Measurements from ENCODE around the gene SCN2A. TPM values are rescaled to one million over a fixed set of nuclear protein-coding genes. Genes with fewer than 3 reads are reported as not detected.

SCN2A gene
- total RNA-seq, 4 donors from 2014 or later = 0.12 to 1.3 (median 0.64) TPM

DNA sequence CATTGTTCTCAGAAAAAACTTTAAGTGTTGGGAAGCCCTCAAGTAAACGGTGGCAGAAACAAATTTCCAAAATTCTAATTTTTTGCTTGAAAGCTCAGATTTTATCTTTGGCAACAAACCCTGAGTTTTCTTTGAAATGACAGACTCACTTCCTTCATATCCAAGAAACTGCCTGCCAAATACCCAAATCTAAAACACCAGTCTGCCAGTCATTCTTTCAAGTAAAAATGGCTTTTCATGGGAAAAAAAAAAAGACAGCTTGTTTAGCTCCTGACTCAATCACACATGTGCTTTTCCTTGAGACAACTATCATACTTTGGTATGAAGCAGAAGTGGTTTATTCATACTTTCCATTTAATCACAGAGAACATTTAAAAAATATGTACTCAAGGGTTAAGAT lies 189.7 kb downstream of the SCN2A start:
- no peak for TF ChIP-seq POLR2AphosphoS5 (IDR thresholded peaks at IDR 0.05)
- TF ChIP-seq EP300 (IDR thresholded peaks at IDR 0.05) = no peak
- TF ChIP-seq, protein P1, sequence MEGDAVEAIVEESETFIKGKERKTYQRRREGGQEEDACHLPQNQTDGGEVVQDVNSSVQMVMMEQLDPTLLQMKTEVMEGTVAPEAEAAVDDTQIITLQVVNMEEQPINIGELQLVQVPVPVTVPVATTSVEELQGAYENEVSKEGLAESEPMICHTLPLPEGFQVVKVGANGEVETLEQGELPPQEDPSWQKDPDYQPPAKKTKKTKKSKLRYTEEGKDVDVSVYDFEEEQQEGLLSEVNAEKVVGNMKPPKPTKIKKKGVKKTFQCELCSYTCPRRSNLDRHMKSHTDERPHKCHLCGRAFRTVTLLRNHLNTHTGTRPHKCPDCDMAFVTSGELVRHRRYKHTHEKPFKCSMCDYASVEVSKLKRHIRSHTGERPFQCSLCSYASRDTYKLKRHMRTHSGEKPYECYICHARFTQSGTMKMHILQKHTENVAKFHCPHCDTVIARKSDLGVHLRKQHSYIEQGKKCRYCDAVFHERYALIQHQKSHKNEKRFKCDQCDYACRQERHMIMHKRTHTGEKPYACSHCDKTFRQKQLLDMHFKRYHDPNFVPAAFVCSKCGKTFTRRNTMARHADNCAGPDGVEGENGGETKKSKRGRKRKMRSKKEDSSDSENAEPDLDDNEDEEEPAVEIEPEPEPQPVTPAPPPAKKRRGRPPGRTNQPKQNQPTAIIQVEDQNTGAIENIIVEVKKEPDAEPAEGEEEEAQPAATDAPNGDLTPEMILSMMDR (IDR thresholded peaks at IDR 0.05) = no peak
- TF ChIP-seq POLR2A (IDR thresholded peaks at IDR 0.05) = no peak
- Histone ChIP-seq H3K9me3 (no peaks in the 10 kb centered on the region), H3K4me1 (no peaks in the 10 kb centered on the region), H3K36me3 (no peaks in the 10 kb centered on the region), H3K27ac (no peak overlapping the region), H3K27me3 (no peaks in the 10 kb centered on the region), H3K4me3 (no peak overlapping the region)
- 50 to 60% methylated on average over 1 of the region's 1 CpG for WGBS, 2 donors (ENCODE audit: low coverage in 1 of 2)
- ATAC-seq = no peak

DNA sequence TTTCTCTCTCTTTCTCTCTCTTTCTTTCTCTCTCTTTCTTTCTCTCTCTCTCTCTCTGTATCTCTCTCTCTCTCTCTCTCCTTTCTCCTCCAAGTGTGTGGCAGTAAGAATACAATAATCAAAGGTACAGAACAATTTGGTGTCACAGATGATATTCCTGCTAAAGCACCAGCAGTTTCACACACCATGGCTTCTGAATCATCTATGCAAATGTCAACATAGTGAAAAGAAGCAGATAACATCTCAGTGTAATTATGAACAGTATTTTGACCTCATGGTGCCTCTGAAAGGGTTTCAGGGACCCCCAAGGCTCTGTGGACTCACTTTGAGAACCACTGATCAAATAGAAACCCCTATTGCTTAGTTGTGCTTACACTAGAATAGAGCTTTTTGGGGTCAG lies 191.8 kb downstream of the SCN2A start:
- H3K4me3 ChIP-seq = no peak overlapping the region
- TF ChIP-seq EP300 (IDR thresholded peaks at IDR 0.05) = no peak
- TF ChIP-seq, protein P1 (IDR thresholded peaks at IDR 0.05) = no peak
- TF ChIP-seq POLR2AphosphoS5 (IDR thresholded peaks at IDR 0.05) = no peak
- TF ChIP-seq POLR2A (IDR thresholded peaks at IDR 0.05) = no peak
- H3K9me3 ChIP-seq = no peaks in the 10 kb centered on the region
- no peak overlapping the region for H3K27ac ChIP-seq
- no peaks in the 10 kb centered on the region for H3K27me3 ChIP-seq
- H3K36me3 ChIP-seq = no peaks in the 10 kb centered on the region
- ATAC-seq = no peak
- no peaks in the 10 kb centered on the region for H3K4me1 ChIP-seq

DNA sequence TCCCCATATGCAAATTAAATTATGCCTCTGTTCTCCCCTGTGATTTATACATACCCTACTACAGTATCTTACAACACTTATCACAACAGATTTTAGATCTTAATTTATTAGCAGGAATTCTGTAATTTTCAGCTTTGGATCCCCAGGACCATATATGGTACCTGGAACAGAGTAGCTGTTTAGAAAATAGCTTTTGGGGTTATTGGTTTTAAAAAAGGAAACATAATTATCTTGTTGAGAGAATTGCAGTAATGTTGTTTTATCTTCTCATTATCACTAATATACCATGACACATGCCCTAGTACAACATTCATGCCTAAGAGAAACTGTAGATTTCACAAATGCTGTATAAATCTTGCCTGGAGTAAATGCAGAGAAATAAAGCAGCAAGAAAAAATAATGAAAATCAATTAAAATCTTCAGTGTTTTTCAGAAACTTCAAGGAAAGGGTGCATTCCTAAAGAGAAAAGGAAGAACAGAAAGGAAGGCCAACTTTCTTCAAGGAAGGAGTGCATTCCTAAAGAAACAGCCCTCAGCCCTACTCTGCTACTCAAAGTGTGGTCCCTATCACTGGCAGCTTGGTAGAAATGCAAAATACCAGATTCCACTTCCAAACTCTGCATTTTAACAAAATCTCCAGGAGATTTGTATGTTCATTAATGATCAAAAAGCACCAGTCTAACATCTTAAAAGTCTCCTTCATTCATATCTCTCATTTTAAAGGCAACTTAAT lies 193.2 kb downstream of the SCN2A start:
- Histone ChIP-seq H3K9me3 (no peaks in the 10 kb centered on the region), H3K27ac (no peak overlapping the region), H3K27me3 (no peaks in the 10 kb centered on the region), H3K36me3 (no peaks in the 10 kb centered on the region), H3K4me3 (no peak overlapping the region), H3K4me1 (no peaks in the 10 kb centered on the region)
- no peak for ATAC-seq
- TF ChIP-seq POLR2AphosphoS5 (IDR thresholded peaks at IDR 0.05) = no peak
- TF ChIP-seq, protein P1 (IDR thresholded peaks at IDR 0.05) = no peak
- no peak for TF ChIP-seq POLR2A (IDR thresholded peaks at IDR 0.05)
- TF ChIP-seq EP300 (IDR thresholded peaks at IDR 0.05) = no peak

DNA sequence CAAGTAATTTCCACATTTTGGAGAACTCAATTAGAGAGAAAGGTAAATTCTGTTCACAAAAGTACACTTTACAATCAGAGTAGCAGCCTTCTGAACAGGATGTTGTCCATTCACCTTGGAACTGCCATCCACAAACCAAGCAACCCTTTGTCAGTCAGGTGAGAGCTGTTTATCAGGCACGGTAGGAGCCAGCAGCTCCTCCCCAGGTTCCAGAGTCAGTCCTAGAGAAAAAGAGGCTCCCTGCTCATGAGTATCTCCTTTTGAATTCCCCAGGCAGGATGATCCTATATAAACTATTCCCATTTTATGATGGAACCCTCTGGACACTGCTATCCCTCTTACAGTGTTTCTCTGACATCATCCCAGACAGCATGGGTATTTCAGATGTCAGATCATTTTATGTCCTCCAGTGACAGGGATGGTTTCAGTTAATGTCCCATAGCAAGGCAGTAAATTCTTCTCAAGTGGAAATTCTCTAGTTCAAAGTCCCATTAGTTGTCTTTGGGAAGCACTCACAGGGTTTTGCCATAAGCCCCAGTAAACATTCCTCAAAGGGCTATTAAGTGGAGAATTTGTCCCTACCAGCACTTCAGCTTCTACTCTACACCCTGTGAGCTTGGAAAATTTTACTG lies 195.8 kb downstream of the SCN2A start:
- Histone ChIP-seq H3K27me3 (no peaks in the 10 kb centered on the region), H3K4me1 (no peaks in the 10 kb centered on the region), H3K9me3 (no peaks in the 10 kb centered on the region), H3K27ac (no peak overlapping the region), H3K36me3 (no peaks in the 10 kb centered on the region), H3K4me3 (no peak overlapping the region)
- 88% methylated on average over 1 of the region's 1 CpG; no CpG with 5 or more reads in 1 of the 2 donors for WGBS, 2 donors (ENCODE audit: low coverage in 1 of 2)
- TF ChIP-seq EP300 (IDR thresholded peaks at IDR 0.05) (no peak), POLR2A (IDR thresholded peaks at IDR 0.05) (no peak), POLR2AphosphoS5 (IDR thresholded peaks at IDR 0.05) (no peak)
- TF ChIP-seq, protein P1 (IDR thresholded peaks at IDR 0.05) = no peak
- no peak for ATAC-seq

DNA sequence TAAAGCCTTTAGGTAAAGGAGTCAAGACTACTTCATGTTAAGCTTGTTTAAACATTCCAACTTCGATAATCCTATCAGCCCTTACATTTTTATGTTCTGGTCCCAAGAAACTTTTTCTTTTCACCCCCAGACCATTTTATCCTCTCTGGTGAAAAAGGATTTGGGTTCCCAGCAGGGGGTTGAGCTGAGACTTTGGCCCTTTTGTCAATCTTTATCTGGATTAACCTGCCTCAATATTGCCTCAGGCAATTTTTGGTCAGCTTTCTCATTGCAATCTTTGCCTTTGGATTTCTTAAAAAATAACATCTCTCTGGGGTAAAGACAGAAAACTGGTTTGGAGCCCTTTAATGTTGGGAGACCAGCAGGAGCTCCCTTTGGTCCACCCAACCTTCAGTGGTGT lies 196.4 kb downstream of the SCN2A start:
- no peak for ATAC-seq
- Histone ChIP-seq H3K9me3 (no peaks in the 10 kb centered on the region), H3K27me3 (no peaks in the 10 kb centered on the region), H3K27ac (no peak overlapping the region), H3K4me3 (no peak overlapping the region), H3K36me3 (no peaks in the 10 kb centered on the region), H3K4me1 (peaks cover 0 to 4% (median 0%) of the 10 kb centered on the region in 3 donors)
- 74 to 92% methylated on average over 1 of the region's 1 CpG for WGBS, 2 donors (ENCODE audit: low coverage in 1 of 2)
- TF ChIP-seq POLR2A (IDR thresholded peaks at IDR 0.05) (no peak), POLR2AphosphoS5 (IDR thresholded peaks at IDR 0.05) (no peak), EP300 (IDR thresholded peaks at IDR 0.05) (no peak)
- TF ChIP-seq, protein P1 (IDR thresholded peaks at IDR 0.05) = no peak
